HepG2 (cell line): ENCODE data around the gene PPM1K.

Experiments used
- BRCA1 ChIP-seq: sonication (generic); formaldehyde crosslinking; IDR thresholded peaks from 2 replicates; pipeline ENCODE4 v1.4.0; 2020; ENCODE audit warnings: missing genetic modification reagents
- DPF2 ChIP-seq: sonication (generic); formaldehyde crosslinking; IDR thresholded peaks from 2 replicates; pipeline ENCODE4 v1.4.0; 2020; ENCODE audit warnings: mild to moderate bottlenecking, low read depth, missing genetic modification reagents, borderline replicate concordance
- HMG20A ChIP-seq: IDR thresholded peaks from 2 replicates; pipeline ENCODE4 v1.6.1; 2016; ENCODE audit warnings: borderline replicate concordance
- MAFK ChIP-seq, 2 experiments: IDR thresholded peaks in 1 of 2; conservative IDR thresholded peaks in 1 of 2; 2 replicates each; pipeline ENCODE4 v1.6.1; 2011; ENCODE audit warnings: improper control_type of control experiment in 2 of 2, low read length in 2 of 2
- PCBP1 ChIP-seq: fragments of 200-400 bp; formaldehyde crosslinking; IDR thresholded peaks from 2 replicates; pipeline ENCODE4 v1.6.1; 2017; ENCODE audit warnings: mild to moderate bottlenecking, low read depth, low read length, borderline replicate concordance
- POLR2A ChIP-seq, 2 experiments: IDR thresholded peaks; 2 replicates each; pipeline ENCODE4 v1.6.1; 2011; ENCODE audit warnings: low read depth in 2 of 2, low read length in 2 of 2, mild to moderate bottlenecking in 1 of 2, moderate library complexity in 1 of 2; ENCODE audit not compliant: insufficient read depth in 1 of 2
- TAF1 ChIP-seq: sonication (generic); formaldehyde crosslinking; IDR thresholded peaks from 2 replicates; pipeline ENCODE4 v1.4.0; 2020; ENCODE audit warnings: missing genetic modification reagents
- ZNF350 ChIP-seq: sonication (generic); formaldehyde crosslinking; IDR thresholded peaks from 2 replicates; pipeline ENCODE4 v1.4.0; 2020; ENCODE audit warnings: mild to moderate bottlenecking, low read depth, missing genetic modification reagents, borderline replicate concordance
- ZNF616 ChIP-seq: sonication (generic); formaldehyde crosslinking; IDR thresholded peaks from 2 replicates; pipeline ENCODE4 v1.5.0; 2020; ENCODE audit warnings: low read depth, mild to moderate bottlenecking, missing genetic modification reagents
- ZSCAN25 ChIP-seq: sonication (generic); formaldehyde crosslinking; IDR thresholded peaks from 2 replicates; pipeline ENCODE4 v1.8.0; 2022; ENCODE audit warnings: mild to moderate bottlenecking, missing genetic modification reagents

GRCh38 chr4:88215351-88215750, 69.0 kb downstream of the PPM1K start:
- TF ChIP-seq POLR2A (IDR thresholded peaks at IDR 0.05; ENCODE audit: insufficient read depth in 1 of 2, low read depth in 2 of 2, low read length in 2 of 2) (no peak), ZSCAN25 (CRISPR knock-in tag) (no peak), PCBP1 (no peak), BRCA1 (no peak), TAF1 (no peak), ZNF350 (CRISPR knock-in tag) (no peak), DPF2 (no peak), MAFK (conservative IDR thresholded peaks at IDR 0.05 in 1 of 2, IDR thresholded peaks at IDR 0.05 in 1 of 2; ENCODE audit: low read length in 2 of 2) (no peak), ZNF616 (CRISPR knock-in tag) (no peak), HMG20A (CRISPR knock-in tag) (no peak)
